Stomach (tissue), 9 donors: ENCODE data around the gene CHRNA1. TPM values are rescaled to one million over a fixed set of nuclear protein-coding genes. Genes with fewer than 3 reads are reported as not detected.

Experiments used
- DNase-seq, 2 donors: peaks; one replicate each; pipeline versions ENCODE4 v3.0.0 to v3.0.0-alpha.2; 2013 to 2019
- H3K27ac ChIP-seq, 5 donors: fragments of 200-600 bp in 4 of 5; sonication (generic) in 4 of 5; one replicate each; pipeline ENCODE4 v1.5.1; 2013 to 2019; ENCODE audit warnings: mild to moderate bottlenecking in 1 of 5, moderate library complexity in 1 of 5
- H3K27me3 ChIP-seq, 3 donors: fragments of 200-600 bp; sonication (generic); one replicate each; pipeline ENCODE4 v1.5.1; 2017 to 2019; ENCODE audit warnings: mixed run types in 1 of 3
- H3K36me3 ChIP-seq, 4 donors: fragments of 200-600 bp; sonication (generic); 1 replicate in 3 of 4; 2 replicates in 1 of 4; pipeline ENCODE4 v1.5.1; 2016 to 2019
- H3K4me1 ChIP-seq, 4 donors: fragments of 200-600 bp; sonication (generic); one replicate each; pipeline ENCODE4 v1.5.1; 2016 to 2019
- H3K4me3 ChIP-seq, 4 donors: fragments of 200-600 bp; sonication (generic) in 3 of 4; one replicate each; pipeline ENCODE4 v1.5.1; 2016 to 2019; ENCODE audit warnings: mild to moderate bottlenecking in 1 of 4
- H3K9me3 ChIP-seq, 4 donors: fragments of 200-600 bp; sonication (generic); one replicate each; pipeline ENCODE4 v1.5.1; 2016 to 2019
- EP300 ChIP-seq: sonication (generic); formaldehyde crosslinking; IDR thresholded peaks from one replicate; pipeline ENCODE4 v1.6.1; 2017; ENCODE audit warnings: antibody characterized with exemption
- POLR2A ChIP-seq, 4 donors: fragments of 450-650 bp; IDR thresholded peaks; one replicate each; pipeline ENCODE4 v1.6.1; 2016; ENCODE audit warnings: antibody characterized with exemption in 4 of 4, control low read depth in 2 of 4, mild to moderate bottlenecking in 1 of 4, moderate library complexity in 1 of 4
- POLR2AphosphoS5 ChIP-seq, 3 donors: sonication (generic); formaldehyde crosslinking; IDR thresholded peaks; one replicate each; pipeline ENCODE4 v1.6.1; 2016; ENCODE audit warnings: antibody characterized with exemption in 3 of 3
- WGBS, 5 donors: extraction: QIAGEN DNeasy Blood & Tissue Kit in 3 of 5; methylation state at CpG; one replicate each; pipeline versions ENCODE4 v1.1.5 to v1.1.7; 2013 to 2018; 5-methylcytosine and 5-hydroxymethylcytosine counted together
- intact Hi-C: fragments of 100-400 bp; cut with DNase I; formaldehyde crosslinking; loops from one replicate; pipeline ENCODE4 v1.15.1; 2023; ENCODE audit warnings: low total_unique reads
- polyA plus RNA-seq, 3 donors: library from polyadenylated mRNA; stranded (reverse); fragments of 200-250 nt; gene quantifications; one replicate each; pipeline ENCODE4 v1.2.3, GENCODE V29; 2013
- total RNA-seq, 5 donors: library from RNA; depleted of rRNA; stranded (reverse); fragments of >200 nt; gene quantifications; one replicate each; pipeline versions ENCODE4 v1.1.0 to v1.2.3, GENCODE V29; 2014 to 2016
- TF ChIP-seq, protein P1 (sequence below), 7 experiments: fragments of 450-650 bp in 4 of 7; fragments of 200-600 bp in 3 of 7; sonication (generic) in 3 of 7; IDR thresholded peaks; one replicate each; pipeline ENCODE4 v1.5.1; 2016 to 2019; ENCODE audit warnings: antibody characterized with exemption in 7 of 7, control low read depth in 2 of 7, mild to moderate bottlenecking in 1 of 7
- donor health status: healthy with polysubstance abuse.
- donor health status: Bipolar disorder and iron deficiency.
- donor health status: healthy.

CHRNA1 gene
- total and polyA plus RNA-seq, 8 donors, result 0.46 TPM; not detected in 7

DNA sequence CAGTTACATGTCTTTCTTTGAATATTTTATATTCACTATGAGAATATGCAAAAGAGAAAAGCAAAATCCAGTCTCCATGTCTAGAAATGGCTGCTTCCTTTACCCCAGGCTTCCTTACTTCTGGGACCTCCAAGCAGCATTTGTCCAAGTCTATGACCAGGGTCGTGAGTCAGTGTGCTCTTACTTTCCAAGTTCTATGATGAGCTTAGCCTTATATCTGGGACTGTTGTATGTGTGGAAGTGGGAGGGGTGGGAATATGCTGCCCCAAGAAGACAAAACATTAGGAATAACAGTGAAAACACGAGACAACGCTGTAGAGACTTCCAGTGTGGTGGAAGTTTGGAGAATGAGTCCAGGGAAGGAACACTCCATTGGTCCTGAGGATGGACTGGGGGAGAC, 21.2 kb upstream of the CHRNA1 start:
- H3K27ac ChIP-seq, result no peak overlapping the region
- no peaks in the 10 kb centered on the region for H3K36me3 ChIP-seq
- TF ChIP-seq, protein P1, sequence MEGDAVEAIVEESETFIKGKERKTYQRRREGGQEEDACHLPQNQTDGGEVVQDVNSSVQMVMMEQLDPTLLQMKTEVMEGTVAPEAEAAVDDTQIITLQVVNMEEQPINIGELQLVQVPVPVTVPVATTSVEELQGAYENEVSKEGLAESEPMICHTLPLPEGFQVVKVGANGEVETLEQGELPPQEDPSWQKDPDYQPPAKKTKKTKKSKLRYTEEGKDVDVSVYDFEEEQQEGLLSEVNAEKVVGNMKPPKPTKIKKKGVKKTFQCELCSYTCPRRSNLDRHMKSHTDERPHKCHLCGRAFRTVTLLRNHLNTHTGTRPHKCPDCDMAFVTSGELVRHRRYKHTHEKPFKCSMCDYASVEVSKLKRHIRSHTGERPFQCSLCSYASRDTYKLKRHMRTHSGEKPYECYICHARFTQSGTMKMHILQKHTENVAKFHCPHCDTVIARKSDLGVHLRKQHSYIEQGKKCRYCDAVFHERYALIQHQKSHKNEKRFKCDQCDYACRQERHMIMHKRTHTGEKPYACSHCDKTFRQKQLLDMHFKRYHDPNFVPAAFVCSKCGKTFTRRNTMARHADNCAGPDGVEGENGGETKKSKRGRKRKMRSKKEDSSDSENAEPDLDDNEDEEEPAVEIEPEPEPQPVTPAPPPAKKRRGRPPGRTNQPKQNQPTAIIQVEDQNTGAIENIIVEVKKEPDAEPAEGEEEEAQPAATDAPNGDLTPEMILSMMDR (IDR thresholded peaks at IDR 0.05), result no peak
- TF ChIP-seq EP300, result no peak
- TF ChIP-seq POLR2AphosphoS5 (IDR thresholded peaks at IDR 0.05), result no peak
- TF ChIP-seq POLR2A (IDR thresholded peaks at IDR 0.05), result no peak
- H3K9me3 ChIP-seq, result no peaks in the 10 kb centered on the region
- WGBS, 5 donors, result 75 to 84% (median 79%) methylated on average over 3 of the region's 3 CpGs
- H3K27me3 ChIP-seq, result no peaks in the 10 kb centered on the region
- intact Hi-C loops, result no loop called here
- DNase-seq, result no peak
- H3K4me3 ChIP-seq, result no peak overlapping the region
- H3K4me1 ChIP-seq, result peaks cover 0 to 9% (median 0%) of the 10 kb centered on the region in 4 donors

DNA sequence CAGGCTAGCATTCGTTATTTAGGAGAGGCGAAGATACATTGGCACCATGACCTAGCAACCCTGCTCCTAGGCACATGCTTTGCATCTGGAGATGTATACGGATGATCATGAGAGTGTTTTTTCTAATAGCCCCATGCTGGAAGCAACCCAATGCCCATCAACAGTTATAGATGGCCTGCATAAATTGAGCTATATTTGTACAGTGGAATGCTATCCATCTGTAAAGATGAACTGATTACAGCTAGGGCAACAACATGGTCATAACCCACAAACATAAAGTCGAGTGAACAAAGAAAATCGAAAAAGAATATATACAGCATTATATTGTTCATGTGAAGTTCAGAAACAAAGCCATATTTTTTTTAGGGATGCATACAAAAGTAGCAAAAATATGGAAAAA, 20.6 kb upstream of the CHRNA1 start:
- no peaks in the 10 kb centered on the region for H3K36me3 ChIP-seq
- WGBS, 5 donors, result 81 to 91% (median 88%) methylated on average over 5 of the region's 5 CpGs
- no peak overlapping the region for H3K4me3 ChIP-seq
- no peak for TF ChIP-seq POLR2A (IDR thresholded peaks at IDR 0.05)
- TF ChIP-seq POLR2AphosphoS5 (IDR thresholded peaks at IDR 0.05), result no peak
- no peak for TF ChIP-seq EP300
- TF ChIP-seq, protein P1 (IDR thresholded peaks at IDR 0.05), result no peak
- H3K27me3 ChIP-seq, result no peaks in the 10 kb centered on the region
- peaks cover 0 to 9% (median 0%) of the 10 kb centered on the region in 4 donors for H3K4me1 ChIP-seq
- intact Hi-C loops, result no loop called here
- no peak for DNase-seq
- H3K9me3 ChIP-seq, result no peaks in the 10 kb centered on the region
- H3K27ac ChIP-seq, result no peak overlapping the region

DNA sequence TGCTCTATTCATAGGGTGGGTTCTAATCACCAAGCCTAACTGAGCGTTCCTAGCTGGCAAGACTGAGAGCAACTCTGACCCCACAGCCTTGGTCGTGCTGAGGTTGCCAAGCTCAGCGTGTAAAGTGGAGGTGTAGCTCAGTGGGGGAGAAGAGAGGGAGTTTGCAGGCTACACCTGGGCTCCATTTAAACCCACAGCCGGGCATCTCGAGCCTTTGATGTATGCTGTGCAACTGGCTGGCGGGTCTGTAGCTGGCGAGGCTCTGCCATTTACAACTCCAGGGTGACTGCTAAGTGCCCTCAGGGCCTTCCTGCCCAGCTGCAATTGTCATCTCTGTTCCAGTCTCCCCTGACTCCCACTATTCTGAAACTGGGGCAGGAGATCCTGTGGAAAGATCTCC, 20.0 kb upstream of the CHRNA1 start:
- no peak overlapping the region for H3K27ac ChIP-seq
- intact Hi-C loops, result no loop called here
- 89 to 97% (median 95%) methylated on average over 7 of the region's 7 CpGs for WGBS, 5 donors
- DNase-seq, result no peak
- H3K4me3 ChIP-seq, result no peak overlapping the region
- no peaks in the 10 kb centered on the region for H3K27me3 ChIP-seq
- peaks cover 0 to 9% (median 0%) of the 10 kb centered on the region in 4 donors for H3K4me1 ChIP-seq
- H3K36me3 ChIP-seq, result no peaks in the 10 kb centered on the region
- H3K9me3 ChIP-seq, result no peaks in the 10 kb centered on the region
- no peak for TF ChIP-seq POLR2AphosphoS5 (IDR thresholded peaks at IDR 0.05)
- no peak for TF ChIP-seq POLR2A (IDR thresholded peaks at IDR 0.05)
- TF ChIP-seq, protein P1 (IDR thresholded peaks at IDR 0.05), result no peak
- no peak for TF ChIP-seq EP300

DNA sequence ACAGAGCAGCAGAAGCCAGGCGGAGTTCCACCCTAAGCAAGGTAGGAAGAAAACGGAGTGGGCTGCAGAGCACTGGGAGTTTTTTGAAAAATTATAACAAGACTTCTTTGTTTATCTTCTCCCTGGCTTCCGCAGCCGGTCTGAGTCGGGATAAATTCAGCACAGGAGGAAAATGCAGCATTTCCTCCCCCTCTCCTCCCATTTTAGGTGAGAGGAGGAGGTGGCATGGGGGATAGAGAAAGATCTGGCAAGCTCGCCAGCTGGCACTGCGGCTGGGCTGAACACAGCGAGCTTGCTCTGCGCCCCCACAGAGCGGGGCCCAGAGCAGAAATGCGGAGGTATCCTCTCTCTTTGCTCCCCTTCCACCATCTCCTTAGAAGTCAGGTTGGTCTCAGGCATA, 17.7 kb upstream of the CHRNA1 start:
- peak in 1 of 2 donors; percentile 57 for DNase-seq
- Histone ChIP-seq H3K4me3 (no peak overlapping the region), H3K36me3 (no peaks in the 10 kb centered on the region), H3K27ac (no peak overlapping the region), H3K9me3 (no peaks in the 10 kb centered on the region), H3K27me3 (no peaks in the 10 kb centered on the region), H3K4me1 (peaks cover 0 to 19% (median 2%) of the 10 kb centered on the region in 4 donors)
- intact Hi-C loops, result no loop called here
- 63 to 78% (median 69%) methylated on average over 10 to 11 of the region's 11 CpGs for WGBS, 5 donors
- TF ChIP-seq POLR2AphosphoS5 (IDR thresholded peaks at IDR 0.05) (no peak), EP300 (no peak), POLR2A (IDR thresholded peaks at IDR 0.05) (no peak)
- TF ChIP-seq, protein P1 (IDR thresholded peaks at IDR 0.05), result no peak
